Measurements from ENCODE around the gene ELMOD3.
"Not testable (repeated sequence)": the region's sequence is repeated elsewhere in the genome, so short reads cannot be mapped to it uniquely, and the experiment has no call there.

ELMOD3 gene

GRCh38 chr2:85376291-85377065 lies 21.9 kb downstream of the ELMOD3 start:
- DNase-seq (ENCODE audit: low read depth): no peak

DNA sequence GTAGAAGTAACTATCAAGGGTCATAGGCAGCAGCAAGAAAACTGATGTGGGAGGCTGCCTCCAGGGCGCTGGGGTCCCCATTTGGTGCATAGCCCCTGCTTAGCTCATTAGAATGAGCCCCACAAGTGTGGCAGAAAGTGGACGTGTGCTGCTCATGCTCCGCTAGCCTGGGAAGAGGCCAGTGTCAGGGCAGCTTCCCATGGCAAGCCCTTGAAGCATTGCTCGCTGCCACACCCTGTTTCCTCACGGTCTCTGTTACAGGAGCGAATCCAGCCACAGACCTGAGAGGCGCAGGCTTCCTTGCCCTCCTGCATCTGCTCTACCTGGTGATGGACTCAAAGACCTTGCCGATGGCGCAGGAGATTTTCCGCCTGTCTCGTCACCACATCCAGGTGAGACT lies 22.5 kb downstream of the ELMOD3 start:
- DNase-seq (ENCODE audit: low read depth): no peak

DNA sequence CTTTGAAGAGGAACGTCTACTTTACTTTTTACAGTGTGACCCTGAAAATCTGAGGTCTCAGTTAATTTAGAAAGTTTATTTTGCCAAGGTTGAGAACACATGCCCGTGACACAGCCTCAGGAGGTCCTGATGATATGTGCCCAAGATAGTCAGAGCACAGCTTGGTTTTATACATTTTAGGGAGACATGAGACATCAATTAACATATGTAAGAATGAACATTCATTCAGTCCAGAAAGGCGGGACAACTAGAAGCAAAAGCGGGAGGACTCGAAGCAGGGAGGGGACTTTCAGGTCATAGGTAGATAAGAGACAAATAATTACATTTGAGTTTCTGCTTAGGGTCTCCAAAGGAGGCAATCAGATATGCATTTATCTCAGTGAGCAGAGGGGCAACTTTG lies 23.7 kb downstream of the ELMOD3 start:
- no peak for DNase-seq (ENCODE audit: low read depth)

GRCh38 chr2:85380048-85380447 lies 25.5 kb downstream of the ELMOD3 start:
- DNase-seq (ENCODE audit: low read depth): no peak

GRCh38 chr2:85383151-85383550 lies 28.6 kb downstream of the ELMOD3 start:
- DNase-seq (ENCODE audit: low read depth): not testable (repeated sequence)

GRCh38 chr2:85383850-85384249 lies 29.3 kb downstream of the ELMOD3 start:
- no peak for DNase-seq (ENCODE audit: low read depth)

DNA sequence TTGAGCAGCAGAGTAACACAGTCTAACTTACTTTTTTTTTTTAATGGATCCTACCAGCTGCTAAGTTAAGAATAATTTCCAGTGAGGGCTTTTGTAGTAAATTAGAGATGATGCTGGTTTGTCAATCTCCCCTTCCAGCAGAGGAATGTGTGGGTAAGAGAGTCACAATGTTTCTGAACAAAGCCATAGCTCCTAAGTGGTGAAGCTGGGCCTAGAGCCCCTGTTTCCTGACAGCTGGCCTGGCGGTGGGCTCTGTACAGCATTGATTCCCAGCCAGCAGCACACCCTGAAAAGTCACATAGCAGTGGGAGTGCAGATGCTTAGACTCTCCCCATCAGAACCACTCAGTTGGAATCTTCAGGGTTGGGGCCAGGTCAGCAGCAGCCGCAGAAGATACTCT lies 31.2 kb downstream of the ELMOD3 start:
- no peak for DNase-seq (ENCODE audit: low read depth)

DNA sequence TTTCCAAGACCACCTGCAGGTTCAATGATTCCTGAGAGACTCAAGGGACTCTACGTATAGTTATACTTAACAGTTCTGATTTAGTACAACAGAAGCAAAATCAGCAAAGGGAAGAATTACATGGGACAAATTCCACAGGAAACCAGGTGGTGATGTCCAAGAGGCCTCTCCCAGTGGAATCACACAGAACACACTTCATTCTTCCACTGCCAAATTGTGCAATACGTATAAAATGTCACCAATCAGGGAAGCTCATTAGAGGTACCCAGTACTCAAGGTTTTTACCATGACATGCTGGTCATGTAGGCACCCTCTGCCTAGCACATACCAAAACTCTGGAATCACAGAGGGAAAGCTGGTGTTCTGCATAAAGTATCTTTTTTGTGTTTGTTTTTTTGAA lies 33.2 kb downstream of the ELMOD3 start:
- DNase-seq (ENCODE audit: low read depth): no peak

DNA sequence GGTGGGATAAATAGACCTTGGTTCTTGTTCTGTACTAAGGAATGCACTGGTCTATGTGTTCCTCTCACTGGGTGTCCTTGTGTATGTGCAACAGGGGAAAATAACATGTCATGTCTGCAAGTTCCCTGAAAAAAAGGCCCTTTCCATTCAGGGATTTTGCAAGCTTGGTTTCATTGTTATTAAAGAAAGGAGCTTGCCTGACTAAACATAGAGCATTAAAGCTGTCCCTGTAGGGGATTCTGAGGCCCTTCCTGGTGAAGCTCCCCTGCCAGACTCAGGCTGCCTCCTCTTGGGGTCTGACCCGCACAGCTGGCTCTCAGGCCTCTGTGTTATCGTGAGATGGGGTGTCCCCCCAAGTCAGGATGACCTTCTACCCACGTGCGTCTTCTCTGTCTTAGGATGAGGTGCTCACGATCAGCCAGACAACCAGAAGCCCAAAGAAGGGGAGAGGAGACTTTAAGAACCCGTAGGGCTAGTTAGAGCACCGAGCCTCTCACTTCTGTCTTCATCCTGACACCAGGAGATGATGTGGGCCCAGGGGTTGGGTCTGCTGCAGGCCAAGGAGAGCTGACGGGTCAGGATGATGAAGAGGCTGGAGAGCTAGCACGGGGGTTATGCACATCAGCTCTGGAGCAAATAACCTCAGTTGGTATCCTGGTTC lies 34.4 kb downstream of the ELMOD3 start:
- DNase-seq (ENCODE audit: low read depth): no peak

DNA sequence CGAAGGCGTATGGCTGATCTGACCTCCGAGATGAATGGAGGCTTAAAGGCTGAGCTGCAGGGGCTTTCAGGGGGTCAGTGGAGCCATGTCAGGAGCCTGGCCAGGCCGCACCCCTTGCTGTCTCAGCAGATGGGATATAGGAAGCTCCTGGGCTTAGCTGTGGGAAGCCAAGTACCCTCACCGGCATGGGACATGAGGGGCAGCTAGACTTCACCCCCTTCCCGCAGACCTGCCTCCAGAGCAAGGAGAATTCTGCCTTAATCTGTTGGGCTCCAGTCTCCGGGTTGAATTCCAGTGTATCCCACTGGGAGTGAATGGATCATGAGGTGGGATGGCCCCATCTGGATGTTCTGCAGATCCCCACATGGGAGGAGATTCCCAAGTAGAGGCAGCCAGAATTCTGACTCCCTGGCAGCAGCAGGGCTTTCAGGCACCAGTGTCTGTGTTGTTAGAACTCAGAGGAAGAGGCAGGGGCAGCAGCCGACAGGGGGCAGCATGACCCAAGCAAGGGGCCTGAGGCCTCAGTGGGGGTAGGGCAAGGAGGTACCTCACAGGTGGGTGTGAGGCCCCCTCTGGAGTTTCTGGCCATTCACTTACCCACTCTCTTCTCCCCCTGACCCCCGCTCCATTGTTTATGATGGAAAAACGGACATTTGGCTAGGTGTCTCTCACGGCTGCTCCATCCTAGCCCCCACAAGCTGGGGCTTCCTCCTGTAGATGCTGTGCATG lies 36.5 kb downstream of the ELMOD3 start:
- DNase-seq (ENCODE audit: low read depth): peak; percentile 22

DNA sequence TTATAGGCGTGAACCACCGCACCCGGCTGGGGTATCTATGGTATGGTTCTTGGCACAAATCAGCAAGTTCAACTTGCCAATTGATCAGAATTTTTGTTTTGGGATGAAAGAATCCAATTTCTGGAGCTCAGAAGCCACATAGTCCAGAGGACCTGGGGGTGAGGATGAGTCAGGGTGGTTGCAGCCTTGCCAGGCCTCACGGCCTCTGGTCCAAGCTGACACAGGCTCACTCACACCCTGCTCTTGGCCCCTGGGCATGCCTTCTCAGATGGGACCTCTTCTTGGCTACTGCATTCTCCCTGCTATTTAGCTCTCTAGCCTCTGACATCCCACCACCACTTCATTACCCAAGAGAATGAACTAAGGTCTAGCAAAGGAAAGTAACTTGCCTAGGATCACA lies 39.3 kb downstream of the ELMOD3 start:
- no peak for DNase-seq (ENCODE audit: low read depth)

GRCh38 chr2:85394261-85394681 lies 39.7 kb downstream of the ELMOD3 start:
- DNase-seq (ENCODE audit: low read depth): no peak

DNA sequence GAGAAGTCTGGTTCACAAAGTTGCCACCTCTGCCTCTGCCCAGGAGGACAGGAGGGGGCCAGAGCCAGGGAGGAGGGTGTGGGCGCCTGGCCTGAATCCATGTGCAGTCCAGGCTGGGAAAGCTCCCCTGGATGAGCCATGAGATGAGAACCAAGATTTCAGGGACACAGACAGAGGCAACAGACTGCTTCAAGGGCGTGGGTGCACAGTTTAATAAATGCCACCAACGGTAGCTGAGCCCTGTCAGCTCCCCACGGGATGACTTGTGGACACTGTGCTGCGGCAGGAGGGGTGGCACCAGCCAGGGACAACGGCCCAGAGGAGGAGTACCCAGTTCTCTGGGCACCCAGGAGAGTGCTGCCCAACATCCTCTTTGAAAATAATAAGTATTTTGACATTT lies 40.4 kb downstream of the ELMOD3 start:
- DNase-seq (ENCODE audit: low read depth): no peak

GRCh38 chr2:85395912-85396475 lies 41.4 kb downstream of the ELMOD3 start:
- no peak for DNase-seq (ENCODE audit: low read depth)

GRCh38 chr2:85396531-85397470 lies 42.2 kb downstream of the ELMOD3 start:
- DNase-seq (ENCODE audit: low read depth): no peak

DNA sequence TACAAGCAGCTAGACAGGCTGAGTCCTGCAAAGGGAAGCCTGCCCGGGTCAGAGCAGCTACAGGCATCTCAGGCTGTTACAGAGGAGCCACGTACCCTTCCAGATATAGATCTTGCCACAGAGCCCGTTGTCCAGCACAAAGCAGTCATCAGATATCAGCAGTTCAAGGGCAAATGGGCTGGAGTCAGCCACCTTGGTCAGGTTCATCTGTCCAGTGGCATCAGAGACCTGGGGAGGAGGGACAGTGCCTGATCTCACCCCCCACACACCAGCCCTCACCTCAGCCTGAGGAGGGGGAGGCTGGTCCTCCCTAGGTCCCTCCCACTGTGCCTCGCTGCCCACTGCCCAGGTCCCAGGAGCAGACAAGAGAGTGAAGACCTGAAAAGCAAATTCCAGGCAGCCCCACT lies 43.4 kb downstream of the ELMOD3 start:
- no peak for DNase-seq (ENCODE audit: low read depth)

DNA sequence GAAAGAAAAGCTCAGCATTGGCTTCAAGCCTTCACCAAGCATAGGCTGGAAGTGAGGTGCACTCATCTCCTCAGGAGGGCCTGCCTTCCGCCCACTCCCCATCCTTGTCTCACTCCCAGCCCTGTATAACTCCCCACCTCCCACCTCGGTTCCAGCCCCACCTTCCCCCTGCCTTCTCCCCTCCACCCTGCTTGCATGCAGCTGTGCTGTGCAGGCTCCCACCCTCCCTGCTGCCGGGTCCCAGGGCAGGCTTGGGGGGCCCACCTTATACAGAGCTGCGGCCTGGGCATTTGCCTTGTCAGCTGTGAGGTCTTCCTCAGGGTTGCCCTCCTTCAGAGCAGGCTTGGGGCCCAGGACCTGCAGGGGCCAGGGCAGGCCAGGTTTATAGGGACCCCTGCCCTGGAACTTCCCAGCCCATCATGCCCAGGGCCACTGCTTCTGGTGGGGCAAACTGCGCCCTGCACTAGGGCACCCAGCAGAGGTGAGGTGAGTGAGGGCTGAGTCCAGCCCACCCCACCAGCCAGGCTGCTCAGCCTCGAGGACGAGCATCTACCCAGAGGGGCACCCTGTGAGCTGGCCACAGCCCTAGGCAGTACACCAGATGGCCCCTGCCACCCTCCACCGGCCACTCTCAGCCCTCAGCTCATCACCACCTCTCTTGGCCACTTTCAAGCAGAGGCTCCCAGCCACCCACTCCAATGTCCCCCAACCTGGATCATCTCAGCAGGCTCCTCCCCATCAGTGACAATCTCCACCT lies 44.0 kb downstream of the ELMOD3 start:
- DNase-seq (ENCODE audit: low read depth): no peak

DNA sequence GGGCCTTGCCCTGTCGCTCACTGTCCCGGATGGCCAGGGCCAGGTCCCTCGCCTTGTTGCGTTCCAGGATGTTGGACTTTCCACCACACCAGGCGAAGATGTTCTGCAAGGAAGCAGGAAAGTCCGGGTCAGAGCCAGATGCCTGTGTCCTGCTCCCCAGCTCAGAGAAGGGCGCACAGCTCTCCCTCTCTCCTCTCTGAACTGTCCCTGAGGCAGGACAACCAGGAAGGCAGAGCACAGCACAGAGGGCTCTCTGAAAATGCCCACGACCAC lies 44.5 kb downstream of the ELMOD3 start:
- DNase-seq (ENCODE audit: low read depth): no peak

DNA sequence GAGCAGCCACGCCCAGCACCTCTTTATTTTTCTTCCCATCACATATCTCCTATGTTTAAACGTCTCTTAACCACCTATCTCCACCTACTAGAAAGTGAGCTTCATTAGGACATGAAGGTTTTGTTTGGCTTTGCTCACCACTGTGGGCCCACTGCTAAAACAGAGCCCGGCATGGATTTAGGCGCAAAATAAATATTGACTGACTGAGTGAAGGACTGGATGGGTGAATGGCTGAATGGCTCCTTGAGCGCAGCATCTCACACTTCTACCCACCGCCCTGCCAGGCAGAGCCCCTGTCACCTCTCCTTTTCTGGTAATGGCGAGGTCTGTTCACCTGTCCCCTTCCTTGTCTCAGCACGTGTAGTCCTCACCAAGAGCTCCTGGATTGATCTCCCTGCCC lies 45.5 kb downstream of the ELMOD3 start:
- DNase-seq (ENCODE audit: low read depth): no peak

DNA sequence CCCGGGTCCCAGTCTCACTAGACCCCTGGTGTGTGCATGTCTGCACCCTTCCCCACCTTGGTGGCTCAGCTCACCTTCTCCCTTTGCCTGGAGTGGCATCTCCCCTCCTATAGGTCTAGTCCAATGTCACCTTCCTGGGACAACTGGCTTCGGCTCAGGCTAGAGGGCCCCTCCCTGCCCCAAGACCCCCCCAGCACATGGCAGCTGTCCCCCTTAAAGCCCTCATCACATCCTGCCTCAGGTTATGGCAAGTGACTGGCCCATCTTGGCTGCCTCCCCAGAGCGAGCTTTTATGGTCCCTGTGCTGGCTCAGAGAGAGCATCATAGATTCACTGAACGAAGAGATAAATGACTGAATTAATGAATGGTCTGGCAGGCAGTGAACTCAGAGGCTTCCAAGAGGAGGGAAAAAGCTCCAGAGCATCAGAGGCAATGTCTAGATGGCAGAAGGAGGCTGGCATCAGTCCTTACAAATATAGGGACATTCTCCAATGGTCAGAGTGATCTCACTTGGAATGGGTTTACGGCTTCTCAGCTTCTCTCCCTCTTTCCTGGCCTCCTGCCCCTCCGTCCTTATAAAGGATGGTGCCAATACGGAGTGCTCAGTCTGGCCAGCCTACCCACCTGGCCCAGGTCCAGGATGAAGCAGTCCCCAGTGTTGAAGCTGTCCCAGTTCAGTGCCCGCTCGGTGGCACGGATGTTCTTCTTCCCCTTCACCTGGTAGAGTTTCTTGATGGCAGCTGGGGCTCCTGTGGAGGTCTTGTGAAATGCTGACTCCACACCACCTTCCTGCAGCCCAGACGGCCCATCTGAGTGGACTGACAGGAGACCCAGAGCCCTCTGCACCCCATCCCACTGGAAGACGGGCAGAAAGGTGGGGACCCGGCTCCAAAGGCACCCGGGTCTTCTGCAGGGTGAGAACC lies 46.2 kb downstream of the ELMOD3 start:
- DNase-seq (ENCODE audit: low read depth): no peak

Measured in T-helper 22 cell (primary cell).